BJ (cell line): ENCODE measurements around the gene LRRC8A. TPM values are rescaled to one million over a fixed set of nuclear protein-coding genes. Genes with fewer than 3 reads are reported as not detected.
"Not testable (repeated sequence)": the region's sequence is repeated elsewhere in the genome, so short reads cannot be mapped to it uniquely, and the experiment has no call there.

ENCODE experiments used
- CTCF ChIA-PET: fragments of 350-600 bp; formaldehyde crosslinking; extraction: SDS; loops from one replicate; lab custom pipeline; 2021; ENCODE audit warnings: antibody characterized with exemption, inconsistent platforms; lab: Yijun Ruan, JAX
- POLR2A ChIA-PET: fragments of 300-600 bp; sonication (Branson Sonifier 250); formaldehyde crosslinking; extraction: SDS; loops from one replicate; lab custom pipeline; 2021; ENCODE audit warnings: antibody characterized with exemption; lab: Charles Lee
- DNase-seq: peaks from one replicate; pipeline ENCODE4 v3.0.0-alpha.2; 2011; ENCODE audit warnings: low read depth
- H3K27me3 ChIP-seq: 2 replicates; pipeline ENCODE4 v1.6.0; 2011; ENCODE audit warnings: low read length; ENCODE audit not compliant: control insufficient read depth, insufficient read depth
- H3K36me3 ChIP-seq: 2 replicates; pipeline ENCODE4 v1.5.1; 2011; ENCODE audit warnings: low read length; ENCODE audit not compliant: control insufficient read depth, insufficient read depth
- H3K4me3 ChIP-seq: 2 replicates; pipeline ENCODE4 v1.5.1; 2011; ENCODE audit warnings: low read depth, mild to moderate bottlenecking, control low read depth, low read length
- polyA plus RNA-seq: library from polyadenylated mRNA; depleted of rRNA; stranded (reverse); fragments of >200 nt; gene quantifications from 2 replicates; pipeline ENCODE4 v1.2.3, GENCODE V29; 2011
- TF ChIP-seq, protein P1 (sequence below): IDR thresholded peaks from 2 replicates; pipeline ENCODE4 v1.5.1; 2011; ENCODE audit warnings: low read depth, mild to moderate bottlenecking, control low read depth, inconsistent platforms, low read length, moderate library complexity; ENCODE audit not compliant: insufficient read depth

Gene LRRC8A
- polyA plus RNA-seq, 1 experiment: 56.2 TPM

DNA sequence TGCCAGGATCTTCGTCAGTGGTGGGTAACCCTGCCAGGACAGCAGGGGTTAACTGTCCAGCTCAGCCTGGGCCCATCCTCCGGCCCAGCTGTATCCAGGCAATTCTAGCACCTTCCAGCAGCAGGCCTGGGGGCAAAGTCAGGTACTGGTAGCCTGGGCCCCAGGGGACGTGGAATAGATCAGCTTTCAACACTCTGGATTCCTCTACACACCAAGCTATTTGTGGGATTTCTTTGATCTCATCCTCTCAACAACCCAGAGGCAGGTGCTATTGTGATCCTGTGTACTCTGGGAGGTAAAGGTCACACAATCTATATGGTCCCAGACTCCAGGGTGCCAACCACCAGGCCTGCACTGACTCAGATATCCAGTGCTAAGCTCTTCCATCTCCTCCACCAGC is 43.6 kb upstream of the LRRC8A start:
- H3K27me3 ChIP-seq: no peaks in the 10 kb centered on the region
- peaks cover 4% of the 10 kb centered on the region for H3K36me3 ChIP-seq
- POLR2A ChIA-PET: no interaction called here
- no peak overlapping the region for H3K4me3 ChIP-seq
- TF ChIP-seq, protein P1, sequence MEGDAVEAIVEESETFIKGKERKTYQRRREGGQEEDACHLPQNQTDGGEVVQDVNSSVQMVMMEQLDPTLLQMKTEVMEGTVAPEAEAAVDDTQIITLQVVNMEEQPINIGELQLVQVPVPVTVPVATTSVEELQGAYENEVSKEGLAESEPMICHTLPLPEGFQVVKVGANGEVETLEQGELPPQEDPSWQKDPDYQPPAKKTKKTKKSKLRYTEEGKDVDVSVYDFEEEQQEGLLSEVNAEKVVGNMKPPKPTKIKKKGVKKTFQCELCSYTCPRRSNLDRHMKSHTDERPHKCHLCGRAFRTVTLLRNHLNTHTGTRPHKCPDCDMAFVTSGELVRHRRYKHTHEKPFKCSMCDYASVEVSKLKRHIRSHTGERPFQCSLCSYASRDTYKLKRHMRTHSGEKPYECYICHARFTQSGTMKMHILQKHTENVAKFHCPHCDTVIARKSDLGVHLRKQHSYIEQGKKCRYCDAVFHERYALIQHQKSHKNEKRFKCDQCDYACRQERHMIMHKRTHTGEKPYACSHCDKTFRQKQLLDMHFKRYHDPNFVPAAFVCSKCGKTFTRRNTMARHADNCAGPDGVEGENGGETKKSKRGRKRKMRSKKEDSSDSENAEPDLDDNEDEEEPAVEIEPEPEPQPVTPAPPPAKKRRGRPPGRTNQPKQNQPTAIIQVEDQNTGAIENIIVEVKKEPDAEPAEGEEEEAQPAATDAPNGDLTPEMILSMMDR: no peak
- no peak for DNase-seq
- CTCF ChIA-PET: interaction anchor here (1.2 to 2.3 kb wide), 4 partner anchors 20 to 105 kb away, joined by 3 to 6 read pairs (median 4); partner anchors contain the start of gene ENDOG

DNA sequence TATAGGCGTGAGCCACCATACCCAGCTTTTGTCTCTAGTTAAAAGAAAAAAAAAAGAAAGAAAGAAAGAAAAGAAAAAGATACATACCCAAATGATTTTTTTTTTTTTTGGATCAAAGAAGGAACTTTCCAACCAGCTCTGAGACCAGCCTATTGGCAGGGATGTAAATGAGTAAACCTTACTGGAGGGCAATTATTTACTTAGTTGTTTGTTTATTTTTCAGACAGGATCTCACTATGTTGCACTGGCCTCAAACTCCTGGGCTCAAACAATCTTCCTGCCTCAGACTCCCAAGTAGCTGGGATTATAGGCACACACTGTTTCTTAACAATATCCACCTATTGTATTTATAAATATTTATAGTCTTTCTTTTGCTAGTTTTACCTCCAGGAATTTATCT is 41.4 kb upstream of the LRRC8A start:
- DNase-seq: no peak
- H3K27me3 ChIP-seq: no peaks in the 10 kb centered on the region
- TF ChIP-seq, protein P1: no peak
- H3K4me3 ChIP-seq: no peak overlapping the region
- ChIA-PET CTCF (no interaction called here), POLR2A (no interaction called here)
- H3K36me3 ChIP-seq: no peaks in the 10 kb centered on the region; the same call in none of the 2 replicates

DNA sequence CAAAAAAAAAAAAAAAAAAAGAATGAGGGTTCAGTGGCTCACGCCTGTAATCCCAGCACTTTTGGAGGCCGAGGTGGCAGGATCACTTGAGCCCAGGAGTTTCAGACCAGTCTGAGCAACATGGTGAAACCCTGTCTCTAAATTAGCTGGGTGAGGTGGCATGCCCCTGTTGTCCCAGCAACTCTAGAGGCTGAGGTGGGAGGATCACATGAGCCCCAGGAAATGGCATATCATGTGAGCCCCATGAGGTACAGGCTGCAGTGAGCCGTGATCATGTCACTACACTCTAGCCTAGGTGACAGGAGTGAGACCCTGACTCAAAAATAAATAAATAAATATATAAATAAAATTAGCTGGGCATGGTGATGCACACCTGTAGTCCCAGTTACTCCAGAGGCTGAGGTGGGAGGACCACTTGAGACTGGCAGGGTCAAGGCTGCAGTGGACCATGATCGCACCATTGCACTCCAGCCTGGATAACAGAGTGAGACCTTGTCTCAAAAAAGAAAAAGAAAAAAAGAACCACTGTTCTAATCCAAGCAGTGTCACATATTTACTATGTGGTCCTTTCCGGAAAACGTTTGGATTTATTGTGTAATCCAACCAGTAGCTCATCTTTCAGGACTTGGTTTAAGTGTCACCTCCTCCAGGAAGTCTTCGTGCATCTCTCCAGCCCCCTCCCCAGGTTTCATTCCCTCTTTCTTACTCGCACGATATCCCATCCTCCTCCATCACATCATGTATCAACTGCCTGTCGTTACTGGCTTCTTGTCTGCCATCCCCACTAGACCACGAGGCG is 40.0 kb upstream of the LRRC8A start:
- Histone ChIP-seq H3K27me3 (no peaks in the 10 kb centered on the region), H3K4me3 (no peak overlapping the region), H3K36me3 (no peaks in the 10 kb centered on the region; the same call in 1 of the 2 replicates)
- POLR2A ChIA-PET: interaction anchor here (0.6 kb wide), 1 partner anchor 239 kb away, joined by 5 read pairs; no protein-coding TSS in a partner anchor
- CTCF ChIA-PET: interaction anchor here (1.0 kb wide), 1 partner anchor 84 kb away, joined by 3 read pairs; no protein-coding TSS in a partner anchor
- no peak for DNase-seq
- TF ChIP-seq, protein P1: no peak

DNA sequence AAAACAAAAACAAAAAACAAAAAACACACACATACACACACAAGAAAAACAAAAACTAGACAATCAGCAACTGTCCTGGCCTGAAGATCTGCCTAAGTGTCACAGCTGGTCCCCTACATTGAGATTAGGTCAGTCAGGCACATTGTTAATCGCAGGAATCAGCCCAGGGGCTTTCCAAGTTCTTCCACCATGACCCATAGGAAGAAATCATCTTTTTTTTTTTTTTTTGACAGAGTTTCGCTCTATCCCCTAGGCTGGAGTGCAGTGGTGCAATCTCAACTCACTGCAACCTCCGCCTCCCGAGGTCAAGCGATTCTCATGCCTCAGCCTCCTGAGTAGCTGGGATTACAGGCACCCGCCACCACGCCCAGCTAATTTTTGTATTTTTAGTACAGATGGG is 38.8 kb upstream of the LRRC8A start:
- H3K4me3 ChIP-seq, POLR2A ChIA-PET, H3K27me3 ChIP-seq, DNase-seq, H3K36me3 ChIP-seq: not testable (repeated sequence)
- CTCF ChIA-PET: interaction anchor here (0.6 to 2.8 kb wide), 2 partner anchors 85 to 264 kb away, joined by 3 to 11 read pairs; no protein-coding TSS in a partner anchor

DNA sequence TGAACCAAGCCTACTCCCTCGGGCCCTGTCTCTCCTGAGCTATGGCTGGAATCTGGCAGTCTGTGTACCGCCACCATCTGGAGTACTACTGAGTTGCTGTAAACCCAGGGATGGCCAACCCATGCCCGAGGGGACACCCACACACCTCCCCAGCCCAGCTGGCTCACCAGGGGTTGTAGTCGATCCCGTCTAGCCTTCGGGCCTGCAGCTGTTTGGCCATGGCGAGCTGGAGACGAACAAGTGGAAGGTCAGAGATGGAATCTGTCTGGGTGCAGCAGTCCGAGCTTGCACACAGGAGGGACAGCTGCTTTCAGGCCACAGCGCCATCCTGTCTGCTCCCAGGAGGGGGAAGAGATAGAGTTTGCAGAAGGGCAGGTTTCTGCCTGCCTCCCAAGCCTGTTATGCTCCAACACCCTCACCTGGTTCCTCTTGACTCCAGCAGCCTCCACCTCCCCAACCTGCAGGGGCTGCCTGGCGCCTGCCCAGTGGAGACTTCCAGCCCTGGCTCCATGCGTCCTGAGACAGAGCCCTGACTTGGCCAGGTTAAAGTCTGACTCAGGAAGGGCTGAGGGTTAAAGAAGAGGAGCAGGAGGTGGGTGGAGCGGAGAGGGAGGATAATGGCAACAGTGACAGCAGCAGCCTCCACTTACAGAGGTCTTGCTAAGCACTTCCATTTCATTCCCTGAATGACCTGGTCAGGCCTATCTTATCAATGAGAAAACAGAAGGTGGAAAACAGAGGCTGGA is 36.6 kb upstream of the LRRC8A start:
- TF ChIP-seq, protein P1: peak; percentile 39
- Histone ChIP-seq H3K27me3 (no peaks in the 10 kb centered on the region), H3K4me3 (no peak overlapping the region), H3K36me3 (no peaks in the 10 kb centered on the region)
- POLR2A ChIA-PET: no interaction called here
- CTCF ChIA-PET: interaction anchor here (0.5 to 2.8 kb wide), 9 partner anchors 14 to 161 kb away, joined by 3 to 11 read pairs (median 4); partner anchors contain the start of gene ENDOG
- DNase-seq: no peak
